GM20431 (cell line): ENCODE data around the gene RNF39.

ENCODE experiments used
- in situ Hi-C: fragments of 300-500 bp; cut with MseI, MboI; formaldehyde crosslinking; loops from one replicate; pipeline ENCODE4 v1.15.0; 2020; ENCODE audit warnings: low sequenced_read_pairs; ENCODE audit not compliant: unreplicated experiment

Gene RNF39

GRCh38 chr6:30097902-30098768, 22.6 kb upstream of the RNF39 start:
- in situ Hi-C loops, result no loop called here

DNA sequence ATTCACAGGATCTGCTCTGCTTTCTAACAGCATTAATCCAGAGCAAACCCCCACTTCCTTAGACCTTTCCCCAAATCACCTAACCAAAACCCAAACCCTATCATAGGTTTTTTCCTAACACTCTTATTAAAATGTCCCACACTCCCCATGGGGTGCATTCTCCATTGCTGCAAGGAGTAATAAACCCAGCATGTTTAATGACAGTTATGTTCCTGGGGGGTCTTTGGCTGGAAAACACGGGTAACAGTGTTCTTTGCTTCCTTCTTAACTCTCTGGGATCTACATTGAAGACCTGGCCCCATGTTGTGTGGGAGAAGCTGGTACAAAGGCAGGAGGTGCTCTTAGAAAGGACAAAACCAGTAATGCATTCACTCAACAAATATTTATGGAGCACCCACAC, 21.3 kb upstream of the RNF39 start:
- in situ Hi-C loops, result no loop called here

DNA sequence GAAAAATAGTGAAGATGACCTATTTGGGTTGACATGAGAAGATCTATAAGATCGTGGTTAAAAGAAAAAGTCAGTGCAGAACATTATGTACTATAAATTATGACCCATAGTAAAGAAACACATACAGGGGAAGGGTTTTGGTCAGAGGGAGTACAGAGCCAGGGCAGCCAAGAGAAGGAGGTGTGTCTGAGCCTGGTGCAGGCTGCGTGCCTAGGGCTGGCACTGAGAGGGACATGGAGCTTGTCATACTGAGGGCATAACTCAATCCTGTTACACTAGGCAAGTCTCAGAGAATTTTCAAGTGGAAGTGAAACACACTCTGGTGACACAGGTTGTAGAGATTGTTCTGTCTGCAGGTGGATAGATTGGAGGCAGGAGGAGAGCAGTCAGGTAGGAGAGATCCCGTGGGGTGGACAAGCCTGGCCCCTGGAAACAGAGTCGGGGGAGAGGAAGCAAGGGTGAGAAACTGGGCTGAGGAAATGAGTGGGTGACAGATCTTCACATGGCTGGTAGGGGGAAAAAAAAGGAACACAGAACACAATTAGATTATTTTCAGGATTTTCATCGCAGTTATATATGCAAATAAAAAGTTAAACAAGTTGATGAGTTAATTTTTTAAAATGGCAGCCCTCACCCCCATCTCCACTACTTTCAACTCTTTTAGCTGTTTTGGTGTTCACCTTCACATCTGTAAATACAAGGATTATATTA, 18.5 kb upstream of the RNF39 start:
- in situ Hi-C loops, result no loop called here

- in situ Hi-C loops, result no loop called here
Observed at GRCh38 chr6:30092852-30093543, 17.4 kb upstream of the RNF39 start.

- in situ Hi-C loops, result no loop called here
Observed at GRCh38 chr6:30091577-30092381, 16.2 kb upstream of the RNF39 start.

- in situ Hi-C loops, result no loop called here
Observed at GRCh38 chr6:30087876-30088275, 12.3 kb upstream of the RNF39 start.

DNA sequence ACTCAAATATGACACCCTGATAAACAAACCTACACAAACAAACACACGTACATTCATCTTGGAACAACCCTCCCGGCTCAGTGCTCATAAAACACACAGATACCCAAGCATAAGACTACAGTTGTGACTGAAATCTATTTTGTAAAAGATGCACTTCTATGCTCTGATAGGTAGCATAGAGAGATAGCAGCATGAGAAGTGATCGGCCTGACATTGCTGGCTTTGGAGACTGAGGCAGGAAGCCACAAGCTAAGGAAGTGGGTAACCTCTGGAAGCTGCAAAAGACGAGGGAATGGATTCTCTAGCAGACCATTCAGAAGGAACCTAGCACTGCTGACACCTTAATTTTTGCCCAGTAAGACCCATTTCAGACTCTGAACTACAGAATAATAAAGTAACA, 1.6 kb upstream of the RNF39 start:
- in situ Hi-C loops, result no loop called here

DNA sequence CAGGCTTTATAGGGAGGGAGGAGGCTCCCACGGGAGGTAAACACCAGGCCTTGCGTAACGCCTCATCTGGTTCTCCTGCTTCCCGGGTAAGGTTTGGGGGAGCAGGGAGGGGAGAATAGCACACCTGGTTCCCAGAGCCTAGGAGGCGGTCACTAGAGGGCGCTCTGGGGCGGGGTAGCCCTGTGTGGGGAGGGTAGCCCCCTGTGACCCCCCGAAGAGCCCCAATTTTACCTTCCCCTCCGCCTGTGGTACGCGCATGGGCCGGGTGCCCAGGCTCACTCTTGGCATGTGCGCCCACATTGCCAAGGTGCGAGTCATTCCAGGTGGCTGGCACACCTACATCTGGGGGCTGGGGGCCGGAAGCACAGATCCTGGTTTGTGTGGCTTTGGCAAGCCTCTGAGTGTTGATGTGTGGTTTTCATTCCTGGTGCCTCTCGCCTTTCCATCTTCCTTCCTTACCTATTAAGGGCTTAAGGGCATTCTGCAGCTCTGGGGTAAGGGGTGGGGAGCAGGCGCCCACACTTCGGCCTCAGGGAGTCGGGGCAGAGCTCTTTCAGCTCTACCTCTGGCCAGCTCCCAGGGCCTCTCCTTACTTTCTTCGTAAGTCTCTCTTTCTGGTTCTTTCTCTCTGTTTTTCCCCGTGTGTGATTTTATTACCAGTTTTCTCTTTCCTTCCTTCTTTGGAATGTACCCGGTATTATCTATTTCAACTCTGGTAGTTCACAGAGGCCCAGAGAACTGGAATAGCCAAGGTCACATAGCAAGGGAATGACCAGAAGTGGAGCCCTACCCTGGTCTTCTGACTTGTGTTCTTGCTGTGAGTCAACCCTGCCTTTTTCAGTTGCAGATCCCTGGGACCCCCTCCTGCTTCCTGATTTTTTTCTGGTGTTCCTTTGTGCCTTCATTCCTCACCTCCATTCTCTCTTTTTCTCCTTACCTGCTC, 492 bp upstream of the RNF39 start:
- in situ Hi-C loops, result no loop called here

- in situ Hi-C loops, result no loop called here
Observed at GRCh38 chr6:30074331-30075093, 1.1 kb downstream of the RNF39 start.

- in situ Hi-C loops, result no loop called here
Observed at GRCh38 chr6:30073489-30074235, 1.9 kb downstream of the RNF39 start.

- in situ Hi-C loops, result no loop called here
Observed at GRCh38 chr6:30071858-30072257, 3.7 kb downstream of the RNF39 start.

DNA sequence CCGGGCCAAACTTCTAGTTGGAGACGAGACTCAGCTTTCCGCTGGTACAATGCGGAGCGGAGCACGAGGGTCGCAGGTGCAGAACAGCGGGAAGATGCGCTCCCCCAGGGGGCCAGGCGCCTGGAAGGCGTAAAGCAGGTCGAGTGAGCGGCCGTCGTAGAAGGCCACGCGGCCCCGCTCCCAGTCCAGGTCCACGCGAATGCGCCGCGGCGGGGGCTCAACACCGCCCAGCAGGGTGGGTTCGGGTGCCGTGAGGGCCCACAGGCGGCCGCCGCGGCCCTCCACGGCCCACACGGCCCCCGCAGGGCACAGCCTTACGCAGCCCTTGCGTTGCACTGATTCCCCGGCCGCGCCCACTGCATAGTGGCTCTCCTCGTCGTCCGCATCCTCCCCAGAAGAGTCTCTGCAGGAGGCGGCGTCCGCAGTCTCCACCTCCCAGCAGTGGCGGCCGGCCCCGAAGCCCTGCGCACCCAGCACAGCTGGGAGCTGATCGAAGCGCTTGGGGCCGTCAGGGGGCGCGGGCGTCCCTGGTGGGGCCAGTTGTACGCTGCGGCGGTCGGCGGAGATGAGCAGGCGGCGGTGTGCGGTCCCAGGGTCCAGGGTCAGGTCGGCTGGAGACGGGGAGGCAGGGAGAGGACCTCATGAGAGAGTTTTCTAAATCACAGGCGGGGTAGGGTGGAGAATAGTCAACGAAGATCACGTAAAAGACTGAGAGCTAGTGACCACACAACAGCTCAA, 4.3 kb downstream of the RNF39 start:
- in situ Hi-C loops, result no loop called here

DNA sequence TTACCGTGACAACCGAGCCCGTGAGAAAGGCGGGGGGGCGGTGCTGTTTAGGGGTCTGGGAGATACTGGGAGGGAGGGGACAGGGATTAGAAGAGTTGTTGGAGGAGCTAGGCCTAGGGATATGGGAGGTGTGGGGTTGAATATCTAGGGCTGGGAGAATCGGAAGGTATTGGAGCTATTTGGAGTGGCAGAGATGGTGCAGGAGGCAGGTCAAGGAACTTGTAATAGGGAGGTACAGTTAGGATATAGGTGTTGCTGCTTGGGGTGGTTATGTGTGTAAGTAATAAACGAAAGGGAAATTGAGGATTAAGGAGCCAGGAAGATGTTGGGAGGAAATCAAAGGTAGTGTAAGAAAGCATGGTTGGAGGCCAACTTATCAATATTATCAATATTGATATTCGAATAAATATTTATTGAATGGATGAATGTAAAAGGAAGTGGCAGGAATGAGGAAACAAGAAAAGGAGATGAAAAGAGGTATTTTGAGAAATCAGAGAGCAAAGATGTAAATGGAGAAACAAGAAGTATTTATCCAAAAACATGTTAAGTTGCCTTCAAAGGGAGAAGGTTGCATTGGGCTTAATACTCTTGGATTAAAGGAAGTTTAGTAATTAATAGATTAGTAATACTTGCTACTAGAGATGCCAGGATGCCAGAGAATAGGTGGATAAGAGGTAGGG, 8.0 kb downstream of the RNF39 start:
- in situ Hi-C loops, result no loop called here

DNA sequence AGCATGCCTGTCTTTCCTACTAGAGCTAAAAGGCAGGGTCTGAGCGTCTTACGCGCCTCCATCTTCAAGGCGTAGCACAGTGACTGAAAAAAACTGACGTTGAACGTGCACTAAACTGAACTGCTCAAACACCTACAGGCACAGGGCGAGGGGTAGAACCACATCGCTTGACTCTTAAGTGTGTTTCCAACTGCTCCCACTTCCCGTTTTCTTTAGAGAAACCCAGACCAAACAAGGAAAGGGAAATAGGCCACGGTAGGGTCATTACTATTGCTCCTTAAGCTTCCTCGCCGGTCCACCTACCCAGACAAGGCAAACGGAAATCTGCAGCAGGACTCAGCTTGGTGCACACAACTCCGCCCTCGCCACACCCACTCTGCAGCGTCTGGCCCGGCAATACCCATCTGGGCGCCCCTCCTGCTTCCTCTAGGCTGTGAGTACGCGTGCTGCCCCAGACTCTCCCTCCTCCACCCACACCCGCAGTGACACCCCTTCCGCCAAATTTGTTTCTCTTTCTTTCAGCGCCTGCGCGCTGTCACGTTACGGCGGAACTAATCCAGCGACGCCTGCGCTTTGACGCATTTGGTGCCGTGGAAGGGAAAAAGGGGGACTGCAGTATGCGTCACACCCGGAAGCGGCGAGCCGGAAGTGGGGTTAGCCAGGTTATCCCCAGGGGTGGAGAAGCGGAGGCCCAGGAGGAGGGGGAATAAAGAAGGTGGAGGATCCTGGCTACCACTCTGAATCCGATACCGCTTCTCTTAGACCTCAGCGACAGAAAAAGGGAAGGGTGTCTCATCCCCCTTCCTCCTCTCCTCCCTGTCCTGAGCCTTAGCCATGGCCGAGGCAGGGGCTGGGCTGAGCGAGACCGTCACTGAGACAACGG, 8.8 kb downstream of the RNF39 start, which contains the start of gene PPP1R11:
Gene PPP1R11 (plus strand): TSS at position 622 of the 883 bp plus-strand sequence. CDS start 213 bp downstream, at position 835.
- in situ Hi-C loops, result no loop called here

DNA sequence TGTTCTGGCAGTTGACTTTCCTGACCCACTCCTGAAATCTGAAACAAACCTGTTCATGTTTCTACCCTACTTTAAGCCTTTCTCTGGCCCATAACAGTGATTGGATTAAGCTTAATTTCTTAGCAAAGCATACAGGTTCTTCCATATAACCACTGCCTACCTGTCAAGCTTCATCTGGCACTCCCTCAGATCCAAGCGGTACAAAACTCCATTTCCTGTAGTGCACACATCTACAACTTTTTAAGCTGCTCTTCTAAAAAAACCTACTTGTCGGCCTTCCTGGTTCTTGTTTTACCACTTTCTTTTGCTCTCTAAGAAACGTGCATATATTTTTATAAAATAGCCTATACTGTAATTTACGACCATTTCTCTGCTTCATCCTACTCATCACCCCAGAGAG, 9.5 kb downstream of the RNF39 start:
- in situ Hi-C loops, result no loop called here
